Kidney capillary endothelial cell (primary cell): ENCODE data around the gene OR51B4.
"Not testable (repeated sequence)": the region's sequence is repeated elsewhere in the genome, so short reads cannot be mapped to it uniquely, and the experiment has no call there.

Experiments used
- DNase-seq: peaks from one replicate; pipeline ENCODE4 v3.0.0-alpha.2; 2018; ENCODE audit warnings: low spot score

The OR51B4 gene, protein sequence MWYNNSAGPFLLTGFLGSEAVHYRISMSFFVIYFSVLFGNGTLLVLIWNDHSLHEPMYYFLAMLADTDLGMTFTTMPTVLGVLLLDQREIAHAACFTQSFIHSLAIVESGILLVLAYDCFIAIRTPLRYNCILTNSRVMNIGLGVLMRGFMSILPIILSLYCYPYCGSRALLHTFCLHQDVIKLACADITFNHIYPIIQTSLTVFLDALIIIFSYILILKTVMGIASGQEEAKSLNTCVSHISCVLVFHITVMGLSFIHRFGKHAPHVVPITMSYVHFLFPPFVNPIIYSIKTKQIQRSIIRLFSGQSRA

DNA sequence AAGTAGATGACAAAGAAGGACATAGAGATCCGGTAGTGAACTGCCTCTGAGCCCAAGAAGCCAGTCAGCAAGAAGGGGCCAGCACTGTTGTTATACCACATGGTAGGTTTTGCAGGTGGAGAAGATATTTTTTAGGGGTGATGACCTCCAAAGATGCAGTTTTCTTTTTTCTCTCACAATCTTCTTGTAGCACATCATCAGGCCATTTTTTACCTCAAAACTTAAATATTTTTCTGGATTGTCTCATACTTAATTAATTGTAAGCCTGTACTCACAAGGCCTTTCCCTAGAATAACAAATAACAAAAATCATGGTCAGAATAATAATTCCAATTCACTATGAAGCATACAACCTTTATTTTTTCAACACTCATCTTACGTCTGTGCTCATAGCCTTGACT lies at the start of gene OR51B4:
OR51B4 (minus strand) TSS at position 101 of the 400 bp plus-strand sequence; CDS start at position 101, 0 bp downstream.
- no peak for DNase-seq

DNA sequence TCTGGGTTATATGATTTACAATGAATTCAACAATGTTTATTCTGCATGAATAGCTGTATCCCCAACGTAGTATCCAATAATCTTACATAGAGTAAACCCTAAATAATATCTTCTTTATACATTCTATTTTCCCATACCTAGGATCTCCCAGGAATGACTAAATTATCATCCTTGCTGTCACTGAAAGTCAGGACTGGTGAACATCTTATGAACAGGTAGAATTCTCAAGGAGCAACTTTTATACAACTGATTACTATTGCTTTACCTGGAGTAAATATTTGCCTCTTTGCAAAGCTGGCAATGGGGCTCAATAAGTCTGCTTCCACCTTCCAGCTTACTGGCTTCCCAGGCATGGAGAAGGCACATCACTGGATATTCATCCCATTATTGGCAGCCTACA lies 49.5 kb upstream of the OR51B4 start, which contains the start of gene OR51B6:
OR51B6 (plus strand) TSS at position 301 of the 400 bp plus-strand sequence; CDS start at position 301, 0 bp downstream.
- no peak for DNase-seq

DNA sequence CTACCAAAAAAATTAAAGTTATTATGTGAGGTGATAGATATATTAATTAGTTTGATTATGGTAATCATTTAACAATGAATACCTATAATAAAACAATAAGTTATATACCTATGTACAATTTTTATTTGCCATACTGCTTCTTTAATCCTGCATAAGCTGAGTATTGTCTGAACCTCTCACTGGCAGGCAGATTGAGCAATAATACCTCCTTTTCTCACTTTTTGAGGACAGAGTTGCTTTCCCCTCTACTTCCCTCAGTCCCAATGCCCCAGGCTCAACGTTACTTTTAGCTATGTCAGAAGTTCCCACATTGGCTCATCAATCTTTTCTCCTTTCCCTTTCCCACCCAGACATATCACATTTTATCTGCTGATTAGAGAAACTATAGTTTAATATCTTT lies 47.8 kb upstream of the OR51B4 start:
- DNase-seq, result no peak

DNA sequence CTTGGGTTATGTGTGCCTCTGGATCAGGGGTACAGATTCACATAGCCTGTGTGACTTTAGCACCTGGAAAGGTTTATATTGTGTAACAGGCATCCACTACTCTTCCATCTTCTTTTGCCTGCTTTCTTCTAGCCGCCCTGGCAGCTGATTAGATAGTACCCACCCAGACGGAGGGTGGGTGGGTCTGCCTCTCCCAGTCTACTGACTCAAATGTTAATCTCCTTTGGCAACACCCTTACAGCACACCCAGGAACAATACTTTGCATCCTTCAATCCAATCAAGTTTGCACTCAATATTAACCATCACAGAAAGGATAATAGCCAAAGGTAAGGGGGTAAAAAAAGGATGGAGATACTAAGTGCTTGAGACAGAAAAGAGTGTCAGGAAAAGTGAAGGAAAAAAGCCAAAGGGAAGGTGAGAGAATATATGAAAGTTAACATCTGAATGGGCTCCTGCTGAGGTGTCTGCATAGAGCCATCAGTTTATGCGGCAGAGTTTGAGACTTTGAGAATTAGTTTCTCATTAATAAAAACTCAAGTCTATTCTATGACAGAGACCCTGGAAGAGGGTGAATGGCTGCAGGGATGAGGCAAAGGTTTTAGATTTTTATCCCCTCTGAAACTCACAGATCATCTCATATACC lies 46.9 kb upstream of the OR51B4 start:
- no peak for DNase-seq

DNA sequence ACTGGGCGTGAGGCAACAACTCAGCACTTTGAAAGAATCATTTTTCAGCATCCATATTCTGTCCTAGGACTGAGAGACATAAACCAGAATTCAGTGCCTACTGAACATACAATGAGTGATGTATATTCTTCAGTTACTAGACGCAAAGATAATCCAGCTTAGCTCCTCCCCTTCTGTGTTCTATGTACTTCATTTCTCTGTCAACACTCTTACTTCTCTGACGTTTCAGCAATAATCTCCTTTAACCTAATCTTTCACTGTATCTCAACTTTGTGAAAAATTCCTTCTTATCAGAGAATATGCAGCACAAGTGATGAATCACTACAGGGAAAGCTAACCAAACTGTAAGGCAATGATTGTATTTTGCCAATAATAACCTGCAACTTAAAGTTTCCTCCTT lies 44.1 kb upstream of the OR51B4 start:
- no peak for DNase-seq

DNA sequence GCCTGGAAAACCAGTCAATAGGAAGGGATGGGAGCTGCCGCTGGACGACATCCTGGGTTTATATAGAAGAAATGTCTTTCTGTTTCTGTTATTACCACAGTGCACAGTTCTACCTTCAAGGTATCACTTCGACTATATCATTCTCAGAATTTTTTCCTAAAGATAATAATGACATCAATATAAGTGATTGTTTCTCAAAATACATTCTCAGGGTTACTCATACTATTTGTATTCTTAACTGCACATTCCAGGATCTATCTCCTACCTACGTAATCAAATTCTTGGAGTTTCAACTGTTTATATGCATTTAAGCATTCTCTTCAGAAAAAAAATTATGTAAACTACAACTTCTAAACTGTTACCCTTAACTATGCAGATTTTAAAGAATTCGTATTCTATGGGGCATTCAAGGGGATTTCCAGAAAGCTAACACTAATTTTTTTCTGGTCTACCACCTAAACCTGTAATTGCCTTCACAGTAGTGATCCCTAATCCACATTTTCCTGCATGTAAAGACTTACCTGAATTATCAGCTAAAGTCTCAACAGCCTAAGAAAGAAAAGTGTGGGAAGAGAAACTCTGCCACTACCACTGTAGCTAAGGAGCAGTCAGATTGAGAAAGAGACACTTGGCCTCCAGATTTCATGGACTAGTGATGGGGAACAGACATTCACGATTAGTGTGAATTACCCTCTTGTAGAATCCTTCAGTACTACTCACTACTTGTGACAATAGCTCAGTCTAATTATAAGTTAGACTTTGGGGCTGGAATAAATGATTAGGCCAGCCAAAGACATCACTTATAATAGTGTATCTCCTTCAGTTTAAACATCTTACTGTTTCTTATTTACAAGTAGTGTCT lies 42.0 kb upstream of the OR51B4 start, which contains the start of gene OR51B5:
OR51B5 (minus strand) TSS at position 51 of the 862 bp plus-strand sequence; CDS start at position 51, 0 bp downstream.
- DNase-seq, result no peak

DNA sequence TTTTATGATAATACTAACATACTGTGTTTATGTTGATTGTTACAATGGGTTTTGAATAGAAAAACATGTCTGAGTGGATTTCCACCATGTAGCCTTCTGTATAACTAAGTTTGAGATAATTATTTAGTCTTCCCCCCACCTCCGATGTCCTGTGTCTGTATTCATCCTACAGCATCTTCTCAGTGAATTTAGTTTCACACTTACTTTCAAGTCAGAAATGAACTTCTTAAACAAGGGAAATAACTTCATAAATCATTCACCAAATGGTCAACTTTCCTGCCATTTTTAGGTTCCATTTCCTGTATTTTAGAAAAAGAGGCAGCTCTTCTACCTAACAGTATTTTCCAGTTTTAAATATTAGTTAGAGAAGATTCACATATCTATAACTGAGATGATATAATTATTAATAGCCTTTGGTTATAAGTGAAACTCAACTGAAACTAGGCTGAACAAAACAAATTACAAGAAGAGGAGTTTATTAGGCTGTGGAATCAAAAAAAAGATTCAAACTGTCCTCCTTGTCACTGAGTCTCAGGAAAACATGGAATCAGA lies 38.1 kb upstream of the OR51B4 start:
- no peak for DNase-seq

DNA sequence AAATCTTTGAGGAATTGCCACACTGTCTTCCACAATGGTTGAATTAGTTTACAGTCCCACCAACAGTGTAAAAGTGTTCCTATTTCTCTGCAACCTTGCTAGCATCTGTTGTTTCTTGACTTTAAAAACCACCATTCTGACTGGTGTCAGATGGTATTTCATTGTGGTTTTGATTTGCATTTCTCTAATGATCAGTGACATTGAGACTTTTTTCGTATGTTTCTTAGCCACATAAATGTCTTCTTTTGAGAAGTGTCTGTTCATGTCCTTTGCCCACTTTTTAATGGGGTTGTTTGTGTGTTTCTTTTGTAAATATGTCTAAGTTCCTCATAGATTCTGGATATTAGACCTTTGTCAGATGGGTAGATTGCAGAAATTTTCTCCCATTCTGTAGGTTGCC lies 35.5 kb upstream of the OR51B4 start:
- not testable (repeated sequence) for DNase-seq

DNA sequence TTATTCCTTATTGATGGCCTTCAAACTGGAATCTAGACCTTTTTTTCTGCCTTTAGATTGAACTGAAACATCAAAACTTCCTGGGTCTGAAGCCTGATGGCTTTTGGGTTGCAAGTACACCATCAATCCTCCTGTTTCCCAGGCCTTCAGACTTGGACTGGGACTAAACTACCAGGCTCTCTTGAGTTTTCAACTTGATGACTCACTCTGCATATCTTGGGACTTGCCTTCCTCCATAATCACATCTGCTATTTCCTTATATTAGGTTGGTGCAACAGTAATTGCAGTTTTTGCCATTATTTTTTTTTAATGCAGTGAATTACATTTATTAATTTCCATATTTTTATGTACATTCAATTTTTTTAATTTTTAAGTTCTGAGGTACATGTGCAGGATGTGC lies 34.6 kb upstream of the OR51B4 start:
- no peak for DNase-seq

DNA sequence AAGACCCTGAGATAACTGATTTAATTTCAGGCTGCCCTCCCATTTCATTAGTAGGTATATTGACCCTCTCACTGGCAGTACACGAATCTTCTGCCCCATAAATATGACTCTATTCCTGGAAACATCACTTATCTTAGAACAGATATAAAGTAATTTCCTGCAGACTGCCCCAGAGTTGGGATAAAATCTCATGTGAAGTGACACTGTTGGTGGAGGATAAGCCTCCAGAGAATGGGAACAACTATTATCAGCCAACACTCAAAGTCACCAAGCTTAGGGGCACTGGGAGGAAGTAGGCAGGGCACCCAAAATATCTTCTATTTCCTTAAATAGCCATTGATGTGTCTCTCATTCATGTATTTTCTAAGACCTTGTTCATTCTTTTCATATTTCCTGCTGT lies 33.4 kb upstream of the OR51B4 start:
- no peak for DNase-seq

DNA sequence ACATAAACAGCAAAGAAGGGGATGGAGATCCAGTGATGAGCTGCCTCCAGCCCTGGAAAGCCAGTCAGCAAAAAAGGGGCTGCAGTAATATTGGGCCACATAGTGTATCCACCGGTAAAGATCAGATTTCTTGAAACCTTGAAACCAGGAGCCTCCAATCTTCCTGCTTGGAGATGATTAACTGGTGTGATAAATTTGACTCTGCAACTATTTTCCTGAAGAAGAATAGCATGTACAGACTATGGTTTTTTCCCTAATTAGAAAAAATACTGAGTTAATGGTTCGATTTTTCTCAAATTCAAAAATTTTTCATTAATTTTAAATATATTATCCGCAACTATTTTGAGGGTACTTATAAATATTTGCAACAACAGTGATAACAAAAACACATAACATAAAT lies 22.5 kb upstream of the OR51B4 start, which contains the start of gene OR51B2:
OR51B2 (minus strand) TSS at position 101 of the 400 bp plus-strand sequence; CDS start at position 101, 0 bp downstream.
- no peak for DNase-seq

DNA sequence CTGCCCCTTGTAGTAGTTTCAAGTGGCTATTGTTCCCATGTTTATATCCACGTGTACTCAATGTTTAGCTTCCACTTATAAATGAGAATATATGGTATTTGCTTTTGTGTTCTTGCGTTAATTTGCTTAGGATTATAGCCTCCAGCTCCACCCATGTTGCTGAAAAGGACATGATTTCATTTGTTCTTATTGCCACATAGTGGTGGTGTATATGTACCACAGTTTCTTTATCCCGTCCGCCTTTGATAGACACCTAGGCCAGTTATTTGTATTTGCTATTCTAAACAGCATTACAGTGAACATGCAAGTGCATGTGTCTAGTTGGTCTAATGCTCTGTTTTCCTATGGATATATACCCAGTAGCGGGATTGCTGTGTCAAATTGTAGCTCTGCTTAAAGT lies 15.5 kb upstream of the OR51B4 start:
- no peak for DNase-seq

DNA sequence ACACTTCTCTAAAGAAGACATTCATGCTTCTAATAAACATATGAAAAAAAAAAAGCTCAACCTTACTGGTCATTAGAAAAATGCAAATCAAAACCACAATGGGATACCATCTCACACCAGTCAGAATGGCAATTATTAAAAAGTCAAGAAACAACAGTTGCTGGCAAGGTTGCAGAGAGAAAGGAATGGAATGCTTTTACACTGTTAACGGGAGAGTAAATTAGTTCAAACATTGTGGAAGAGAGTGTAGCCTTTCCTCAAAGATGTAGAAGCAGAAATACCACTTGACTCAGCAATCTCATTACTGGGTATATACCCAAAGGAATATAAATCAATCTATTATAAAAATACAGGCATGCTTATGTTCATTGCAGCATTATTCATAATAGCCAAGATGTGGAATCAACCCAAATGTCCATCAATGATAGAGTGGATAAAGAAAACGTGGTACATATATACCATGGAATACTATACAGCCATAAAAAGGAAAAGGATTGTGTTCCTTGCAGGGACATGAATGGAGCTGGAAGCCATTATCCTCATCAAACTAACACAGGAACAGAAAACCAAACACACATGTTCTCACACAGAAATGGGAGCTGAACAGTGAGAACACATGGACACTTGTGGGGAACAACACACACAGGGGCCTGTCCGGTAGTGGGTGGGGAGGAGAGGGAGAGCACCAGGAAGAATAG lies 11.7 kb upstream of the OR51B4 start:
- DNase-seq, result not testable (repeated sequence)

DNA sequence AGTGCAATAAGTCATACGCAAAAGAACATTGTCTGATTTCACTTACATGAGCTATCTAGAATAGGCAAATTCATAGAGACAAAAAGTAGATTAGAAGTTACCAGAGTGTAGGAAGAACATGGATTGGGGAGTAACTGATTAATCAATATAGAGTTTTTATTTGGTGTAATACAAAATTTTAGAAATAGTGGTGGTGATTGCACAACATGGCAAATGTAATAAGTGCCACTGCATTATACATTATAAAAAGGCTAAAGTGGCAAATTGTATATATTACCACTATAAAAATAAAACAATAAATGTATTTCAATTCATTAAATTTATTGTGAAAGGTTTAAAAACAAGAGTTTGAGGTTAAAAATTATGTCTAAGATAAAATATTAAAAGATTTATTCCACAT lies 8.7 kb upstream of the OR51B4 start:
- DNase-seq, result no peak

DNA sequence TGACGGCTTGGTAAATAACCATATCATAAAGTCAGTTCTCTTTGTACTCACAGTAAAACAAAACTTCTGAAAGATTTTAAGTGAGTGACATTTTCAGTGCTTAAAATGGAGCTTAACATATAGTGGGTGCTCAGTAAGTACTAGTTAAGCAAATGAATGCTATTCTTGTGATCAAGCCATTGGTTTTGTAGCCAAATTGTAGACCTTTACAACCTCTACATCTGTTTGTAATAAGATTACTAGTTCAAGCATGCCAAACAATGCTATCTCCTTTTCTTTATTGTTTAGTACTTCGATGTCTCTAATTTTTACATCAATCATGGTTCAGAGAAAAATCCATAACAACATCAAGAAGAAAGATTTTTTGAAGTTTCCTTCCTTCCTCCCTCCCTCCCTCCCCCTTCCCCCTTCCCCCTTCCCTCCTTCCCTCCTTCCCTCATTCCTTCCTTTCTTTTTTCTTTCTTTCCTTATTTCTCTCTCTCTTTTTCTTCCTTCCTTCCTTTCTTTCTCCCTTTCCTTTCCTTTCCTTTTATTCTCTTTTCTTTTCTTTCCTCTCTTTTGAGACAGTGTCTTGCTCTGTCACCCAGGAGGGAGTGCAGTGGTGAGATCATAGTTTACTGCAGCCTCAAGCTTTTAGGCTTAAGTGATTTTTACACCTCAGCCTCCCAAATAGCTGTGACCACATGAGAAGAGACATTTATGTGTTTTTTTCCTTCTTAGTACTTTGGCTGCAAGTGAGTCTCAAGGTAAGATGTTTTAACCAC lies 5.7 kb upstream of the OR51B4 start:
- no peak for DNase-seq

DNA sequence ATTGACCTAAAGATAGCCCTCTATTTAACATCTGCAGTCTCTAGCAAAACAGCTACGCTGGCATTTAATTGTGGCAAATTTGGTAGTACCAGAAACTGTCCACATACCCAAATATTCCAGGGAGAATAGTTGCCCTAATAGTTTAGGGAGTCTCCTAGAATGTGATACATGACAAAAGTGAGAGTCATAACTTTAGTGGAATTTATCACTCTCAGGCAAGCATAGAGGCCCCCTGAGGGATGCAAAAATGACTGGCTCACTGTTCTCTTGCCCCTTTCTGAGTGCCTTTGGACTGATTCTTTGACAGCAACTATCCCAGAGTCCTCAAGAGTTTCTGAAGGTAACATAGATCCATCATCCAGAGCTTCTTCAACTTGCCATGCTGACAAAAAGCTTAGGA lies 2.3 kb upstream of the OR51B4 start:
- no peak for DNase-seq

DNA sequence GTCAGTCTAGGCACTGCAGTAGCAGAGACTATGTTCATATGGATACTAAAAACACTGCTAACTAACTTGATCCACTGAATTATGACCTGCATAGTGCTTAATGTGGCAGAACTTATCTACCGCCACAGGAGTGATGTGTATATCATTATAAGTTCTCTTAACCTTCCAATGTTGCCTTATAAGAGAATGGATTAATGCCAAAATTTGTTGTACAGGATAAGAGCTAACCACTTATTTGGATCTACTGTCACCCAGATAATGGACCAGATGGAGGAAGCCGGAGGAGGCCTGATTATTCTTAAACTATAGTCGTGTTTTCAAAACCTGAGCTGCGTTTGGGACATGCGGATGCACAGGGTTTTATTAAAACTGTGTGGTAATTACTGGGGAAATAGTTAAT lies 1.9 kb upstream of the OR51B4 start:
- no peak for DNase-seq

DNA sequence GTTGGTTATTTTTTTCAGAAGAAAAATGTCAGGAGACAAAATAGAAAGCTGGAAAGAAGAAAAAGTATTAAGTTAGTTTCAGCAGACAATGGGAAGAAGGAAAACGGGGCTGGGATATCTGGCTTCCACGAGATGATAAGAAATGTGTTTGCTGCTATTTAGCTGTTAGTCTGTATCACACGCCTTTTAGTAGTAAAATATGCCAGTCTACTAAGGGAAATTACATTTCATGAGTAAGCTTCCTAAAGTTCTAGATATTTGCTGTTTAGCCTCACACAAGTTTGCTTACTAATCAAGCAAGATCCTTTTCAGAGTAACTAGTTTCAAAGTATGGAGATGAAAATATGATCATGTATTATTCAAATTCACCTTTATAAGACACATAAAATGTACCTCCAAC lies 1.5 kb downstream of the OR51B4 start:
- no peak for DNase-seq

DNA sequence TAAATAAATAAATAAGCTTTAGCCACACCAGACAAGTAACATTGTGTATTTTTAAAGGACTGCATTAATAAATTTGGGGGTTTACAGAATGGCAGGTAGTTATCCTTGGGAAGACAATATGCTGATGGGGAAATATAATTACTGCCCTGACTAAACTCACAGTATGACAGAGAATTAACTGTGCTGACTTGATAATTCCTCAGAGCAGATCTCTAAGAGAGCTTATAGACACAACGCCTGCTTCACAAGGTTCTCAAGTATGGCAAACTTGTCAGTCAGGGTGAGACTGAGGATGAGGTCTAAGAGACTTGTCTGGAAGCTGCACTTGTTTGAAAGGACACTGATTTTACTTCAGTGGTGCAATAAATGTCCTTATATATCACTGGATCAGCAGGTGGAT lies 3.3 kb downstream of the OR51B4 start:
- DNase-seq, result no peak

DNA sequence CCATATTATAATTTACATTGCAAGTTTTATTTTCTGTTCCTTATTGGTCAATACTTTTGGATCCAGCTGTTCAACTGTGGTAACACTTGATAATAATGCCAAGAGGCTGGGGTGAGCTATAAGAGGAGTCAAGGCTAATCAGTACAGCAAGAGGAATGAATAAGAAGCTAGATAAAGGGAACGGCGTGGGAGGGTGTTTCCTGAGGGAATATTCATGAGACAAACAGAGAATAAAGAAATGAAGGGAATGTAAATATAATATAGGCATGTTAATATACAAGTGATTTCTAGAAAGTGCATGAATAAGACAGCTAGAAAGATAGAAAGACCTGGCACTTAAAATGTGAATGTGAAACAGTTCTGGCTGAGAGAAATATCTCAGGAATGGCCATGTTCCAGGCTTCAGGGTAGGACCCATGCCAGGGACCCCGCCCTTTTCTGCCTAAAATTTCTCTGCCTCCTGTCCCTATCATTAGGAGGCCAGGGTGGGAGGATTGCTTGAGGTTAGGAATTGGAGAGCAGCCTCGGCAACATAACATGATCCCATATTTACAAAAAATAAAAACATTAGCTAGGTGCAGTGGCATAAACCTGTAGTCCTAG lies 3.9 kb downstream of the OR51B4 start:
- no peak for DNase-seq
